H9 (cell line): ENCODE measurements around the gene RPS29. TPM values are rescaled to one million over a fixed set of nuclear protein-coding genes. Genes with fewer than 3 reads are reported as not detected.

Experiments used
- DNase-seq: peaks from one replicate; pipeline ENCODE4 v3.0.0-alpha.2; 2017
- H2AFZ ChIP-seq: one replicate; pipeline ENCODE4 v1.6.1; 2013; ENCODE audit warnings: mild to moderate bottlenecking, low read length, control low read depth, moderate library complexity
- H2AK5ac ChIP-seq: 2 replicates; pipeline ENCODE4 v1.6.1; 2013; ENCODE audit warnings: low read length, control low read depth, mixed read lengths; ENCODE audit not compliant: insufficient read length
- H2BK120ac ChIP-seq: one replicate; pipeline ENCODE4 v1.6.1; 2013; ENCODE audit warnings: low read depth, mild to moderate bottlenecking, low read length, control low read depth, inconsistent platforms; ENCODE audit not compliant: poor library complexity, severe bottlenecking
- H2BK12ac ChIP-seq: 2 replicates; pipeline ENCODE4 v1.6.1; 2013; ENCODE audit warnings: low read length, control low read depth, mixed read lengths, low read depth; ENCODE audit not compliant: insufficient read length
- H2BK15ac ChIP-seq: 2 replicates; pipeline ENCODE4 v1.6.1; 2013; ENCODE audit warnings: low read depth, low read length, control low read depth
- H2BK20ac ChIP-seq: one replicate; pipeline ENCODE4 v1.6.1; 2013; ENCODE audit warnings: low read depth, mild to moderate bottlenecking, low read length, control low read depth, inconsistent platforms; ENCODE audit not compliant: poor library complexity, severe bottlenecking
- H2BK5ac ChIP-seq: 2 replicates; pipeline ENCODE4 v1.6.1; 2013; ENCODE audit warnings: low read length, control low read depth, mixed read lengths; ENCODE audit not compliant: insufficient read length
- H3K14ac ChIP-seq: 2 replicates; pipeline ENCODE4 v1.6.1; 2013; ENCODE audit warnings: low read length, control low read depth; ENCODE audit not compliant: insufficient read depth
- H3K18ac ChIP-seq: 2 replicates; pipeline ENCODE4 v1.6.1; 2013; ENCODE audit warnings: low read depth, mild to moderate bottlenecking, mixed read lengths, low read length, control low read depth; ENCODE audit not compliant: insufficient read length
- H3K23ac ChIP-seq: 2 replicates; pipeline ENCODE4 v1.6.1; 2013; ENCODE audit warnings: low read length, control low read depth, mixed read lengths, low read depth; ENCODE audit not compliant: insufficient read length
- H3K23me2 ChIP-seq: 2 replicates; pipeline ENCODE4 v1.6.1; 2013; ENCODE audit warnings: low read depth, mild to moderate bottlenecking, mixed read lengths, low read length, control low read depth; ENCODE audit not compliant: insufficient read length, poor library complexity, severe bottlenecking
- H3K27ac ChIP-seq: 2 replicates; pipeline ENCODE4 v1.5.1; 2013; ENCODE audit warnings: low read length, control low read depth, mixed read lengths, low read depth; ENCODE audit not compliant: insufficient read length
- H3K27me3 ChIP-seq: 2 replicates; pipeline ENCODE4 v1.6.1; 2013; ENCODE audit warnings: low read length, control low read depth, inconsistent platforms; ENCODE audit not compliant: insufficient read depth
- H3K4ac ChIP-seq: 2 replicates; pipeline ENCODE4 v1.6.1; 2013; ENCODE audit warnings: low read depth, mild to moderate bottlenecking, control low read depth, inconsistent platforms, low read length, moderate library complexity
- H3K4me1 ChIP-seq: 2 replicates; pipeline ENCODE4 v1.6.1; 2013; ENCODE audit warnings: low read length, control low read depth, inconsistent platforms; ENCODE audit not compliant: insufficient read depth
- H3K4me2 ChIP-seq: 2 replicates; pipeline ENCODE4 v1.6.1; 2013; ENCODE audit warnings: low read length, control low read depth, mixed read lengths; ENCODE audit not compliant: insufficient read length, insufficient read depth
- H3K56ac ChIP-seq: 2 replicates; pipeline ENCODE4 v1.6.1; 2013; ENCODE audit warnings: low read depth, mild to moderate bottlenecking, mixed read lengths, low read length, control low read depth; ENCODE audit not compliant: insufficient read length
- H3K79me1 ChIP-seq: 2 replicates; pipeline ENCODE4 v1.6.1; 2013; ENCODE audit warnings: low read depth, mild to moderate bottlenecking, moderate library complexity, low read length, control low read depth, inconsistent platforms; ENCODE audit not compliant: insufficient read depth, poor library complexity, severe bottlenecking
- H3K79me2 ChIP-seq: 2 replicates; pipeline ENCODE4 v1.6.1; 2013; ENCODE audit warnings: low read length, control low read depth, inconsistent platforms; ENCODE audit not compliant: insufficient read depth
- H3K9ac ChIP-seq: 2 replicates; pipeline ENCODE4 v1.6.1; 2013; ENCODE audit warnings: low read length, control low read depth, mixed read lengths; ENCODE audit not compliant: insufficient read length; ENCODE audit errors: extremely low read depth
- H3K9me3 ChIP-seq: one replicate; pipeline ENCODE4 v1.6.1; 2013; ENCODE audit warnings: low read depth, low read length, inconsistent platforms; ENCODE audit not compliant: control insufficient read depth
- H3T11ph ChIP-seq: one replicate; pipeline ENCODE4 v1.6.1; 2013; ENCODE audit warnings: mild to moderate bottlenecking, low read length, control low read depth, inconsistent platforms
- H4K20me1 ChIP-seq: one replicate; pipeline ENCODE4 v1.6.1; 2013; ENCODE audit not compliant: control insufficient read depth, insufficient read length, insufficient read depth
- H4K5ac ChIP-seq: 2 replicates; pipeline ENCODE4 v1.6.1; 2013; ENCODE audit warnings: low read depth, mild to moderate bottlenecking, mixed read lengths, low read length, control low read depth; ENCODE audit not compliant: insufficient read length
- H4K8ac ChIP-seq: replicated peaks from 2 replicates; pipeline ENCODE4 v1.6.1; 2013; ENCODE audit warnings: low read length, control low read depth, mixed read lengths, low read depth; ENCODE audit not compliant: insufficient read length
- H4K91ac ChIP-seq: 2 replicates; pipeline ENCODE4 v1.6.1; 2013; ENCODE audit warnings: low read depth, mild to moderate bottlenecking, moderate library complexity, mixed read lengths, low read length, control low read depth; ENCODE audit not compliant: insufficient read length
- H3K27ac Mint-ChIP-seq, 3 experiments: 2 replicates in 2 of 3; 3 replicates in 1 of 3; pipeline ENCODE4 v1.8.0; 2020 to 2021; ENCODE audit warnings: mixed read lengths in 3 of 3, mild to moderate bottlenecking in 1 of 3, moderate library complexity in 1 of 3
- H3K27me3 Mint-ChIP-seq: 2 replicates; pipeline ENCODE4 v1.8.0; 2021; ENCODE audit warnings: low read depth, mild to moderate bottlenecking, moderate library complexity, mixed read lengths
- H3K36me3 Mint-ChIP-seq, 3 experiments: 2 replicates in 2 of 3; 3 replicates in 1 of 3; pipeline ENCODE4 v1.8.0; 2020 to 2021; ENCODE audit warnings: low read depth in 3 of 3, mixed read lengths in 3 of 3; ENCODE audit not compliant: insufficient read depth in 1 of 3
- H3K4me1 Mint-ChIP-seq, 2 experiments: 2 replicates each; pipeline ENCODE4 v1.8.0; 2020; ENCODE audit warnings: mixed read lengths in 2 of 2
- H3K4me3 Mint-ChIP-seq, 2 experiments: 2 replicates in 1 of 2; 3 replicates in 1 of 2; pipeline ENCODE4 v1.8.0; 2020 to 2021; ENCODE audit warnings: mild to moderate bottlenecking in 2 of 2, mixed read lengths in 2 of 2, moderate library complexity in 1 of 2
- H3K9me3 Mint-ChIP-seq, 2 experiments: 2 replicates in 1 of 2; 3 replicates in 1 of 2; pipeline ENCODE4 v1.8.0; 2020; ENCODE audit warnings: mild to moderate bottlenecking in 2 of 2, mixed read lengths in 2 of 2, moderate library complexity in 1 of 2
- CTCF ChIP-seq: fragments of 200-600 bp; sonication (generic); conservative IDR thresholded peaks from 3 replicates; pipeline ENCODE4 v1.8.0; 2021; ENCODE audit warnings: antibody characterized with exemption, mild to moderate bottlenecking
- WGBS: extraction: QIAGEN DNeasy Blood & Tissue Kit; methylation state at CpG from one replicate; pipeline ENCODE4 v1.1.7; 2013; ENCODE audit warnings: missing lambda C conversion rate, low lambda C conversion rate, mixed read lengths; ENCODE audit not compliant: insufficient read length; ENCODE audit errors: extremely low coverage; 5-methylcytosine and 5-hydroxymethylcytosine counted together
- total RNA-seq: library from RNA; stranded (reverse); gene quantifications from 2 replicates; pipeline ENCODE4 v1.2.1, GENCODE V29; 2021

RPS29 gene
- total RNA-seq, 1 experiment from 2014 or later: 1,963 TPM

GRCh38 chr14:49550286-49551184, 35.6 kb downstream of the RPS29 start:
- Histone ChIP-seq H3K4me1 (peaks cover 6% of the 10 kb centered on the region; the same call in 1 of the 2 replicates), H4K91ac (no peak overlapping the region), H2BK5ac (no peak overlapping the region), H2BK120ac (no peak overlapping the region), H2AK5ac (no peak overlapping the region), H3K79me1 (no peaks in the 10 kb centered on the region), H3K4ac (no peak overlapping the region), H2BK20ac (no peak overlapping the region), H3K27me3 (no peaks in the 10 kb centered on the region), H3K27ac (no peak overlapping the region), H4K5ac (no peak overlapping the region), H2AFZ (no peak overlapping the region), H3K79me2 (no peaks in the 10 kb centered on the region), H3K14ac (no peak overlapping the region), H3K9me3 (no peaks in the 10 kb centered on the region), H2BK15ac (no peak overlapping the region), H3K18ac (no peak overlapping the region), H3K9ac (no peak overlapping the region), H2BK12ac (no peak overlapping the region), H3K4me2 (peak overlapping the region; percentile 34), H4K20me1 (no peaks in the 10 kb centered on the region), H4K8ac (no peak overlapping the region), H3K23me2 (no peaks in the 10 kb centered on the region), H3T11ph (no peak overlapping the region), H3K23ac (no peak overlapping the region), H3K56ac (no peak overlapping the region)
- no peaks in the 10 kb centered on the region; the same call in none of the 2 replicates for H3K27me3 Mint-ChIP-seq
- H3K9me3 Mint-ChIP-seq: peaks cover 15 to 19% of the 10 kb centered on the region in 2 experiments; a peak in 3 of 5 replicates
- peak overlapping the region in 1 of 2 experiments; percentile 7; a peak in 1 of 5 replicates for H3K4me3 Mint-ChIP-seq
- H3K4me1 Mint-ChIP-seq: peaks cover 46 to 53% of the 10 kb centered on the region in 2 experiments
- peak overlapping the region in 1 of 3 experiments; percentile 72; a peak in 2 of 7 replicates for H3K27ac Mint-ChIP-seq
- WGBS: no CpG with 5 or more reads among the region's 5 CpGs
- DNase-seq: no peak
- TF ChIP-seq CTCF: peak; percentile 62; the same call in 2 of the 3 replicates
- H3K36me3 Mint-ChIP-seq: peaks cover 0 to 30% (median 13%) of the 10 kb centered on the region in 3 experiments; a peak in 5 of 7 replicates
